Neural cell (in vitro differentiated cells): Measurements from ENCODE around the gene UTY. TPM values are rescaled to one million over a fixed set of nuclear protein-coding genes. Genes with fewer than 3 reads are reported as not detected.

Source experiments
- H2AFZ ChIP-seq: fragments of 200-600, 300-800 bp; sonication (generic), shearing (Covaris generic); 2 replicates; pipeline ENCODE4 v1.6.0; 2014; ENCODE audit warnings: low read depth, mild to moderate bottlenecking, antibody characterized with exemption, low read length, moderate library complexity
- H3F3A ChIP-seq: fragments of 200-600 bp; shearing (Covaris generic); 2 replicates; pipeline ENCODE4 v1.6.1; 2016; ENCODE audit warnings: mild to moderate bottlenecking, moderate library complexity, mixed read lengths, antibody characterized with exemption, low read length; ENCODE audit not compliant: insufficient read depth, poor library complexity, severe bottlenecking
- H3K27ac ChIP-seq: fragments of 200-600, 300-800 bp; sonication (generic), shearing (Covaris generic); 2 replicates; pipeline ENCODE4 v1.5.1; 2014; ENCODE audit warnings: mild to moderate bottlenecking, low read length, moderate library complexity
- H3K27me3 ChIP-seq: fragments of 300-800, 200-600 bp; sonication (generic), shearing (Covaris generic); 2 replicates; pipeline ENCODE4 v1.6.0; 2014; ENCODE audit warnings: mild to moderate bottlenecking, low read depth, low read length, moderate library complexity; ENCODE audit not compliant: insufficient read depth
- H3K36me3 ChIP-seq: fragments of 300-800, 200-600 bp; sonication (generic), shearing (Covaris generic); 2 replicates; pipeline ENCODE4 v1.5.1; 2014; ENCODE audit warnings: mild to moderate bottlenecking, antibody characterized with exemption, low read length, moderate library complexity; ENCODE audit not compliant: insufficient read depth
- H3K4me2 ChIP-seq: fragments of 300-800, 200-600 bp; sonication (generic), shearing (Covaris generic); 2 replicates; pipeline ENCODE4 v1.6.0; 2014; ENCODE audit warnings: mild to moderate bottlenecking, low read length
- H3K4me3 ChIP-seq: fragments of 300-800, 200-600 bp; sonication (generic), shearing (Covaris generic); 2 replicates; pipeline ENCODE4 v1.5.1; 2014; ENCODE audit warnings: mild to moderate bottlenecking, low read length, moderate library complexity
- H3K79me2 ChIP-seq: fragments of 200-600 bp; shearing (Covaris generic); replicated peaks from 2 replicates; pipeline ENCODE4 v1.6.0; 2014; ENCODE audit warnings: mild to moderate bottlenecking, low read length, moderate library complexity; ENCODE audit not compliant: insufficient read depth
- H3K9ac ChIP-seq: fragments of 300-800, 200-600 bp; sonication (generic), shearing (Covaris generic); 2 replicates; pipeline ENCODE4 v1.6.1; 2016; ENCODE audit warnings: mild to moderate bottlenecking, low read length, mixed read lengths
- H3K9me2 ChIP-seq: fragments of 200-600 bp; shearing (Covaris generic); 2 replicates; pipeline ENCODE4 v1.6.1; 2016; ENCODE audit warnings: mild to moderate bottlenecking, low read length, mixed read lengths; ENCODE audit not compliant: insufficient read depth
- H3K9me3 ChIP-seq: fragments of 200-600, 300-800 bp; sonication (generic), shearing (Covaris generic); 2 replicates; pipeline ENCODE4 v1.6.1; 2016; ENCODE audit warnings: mild to moderate bottlenecking, mixed run types, low read length, moderate library complexity, mixed read lengths
- H4K20me1 ChIP-seq: fragments of 200-600 bp; shearing (Covaris generic); 2 replicates; pipeline ENCODE4 v1.6.1; 2016; ENCODE audit warnings: mild to moderate bottlenecking, mixed run types; ENCODE audit not compliant: insufficient read depth
- CTCF ChIP-seq: fragments of 450-650 bp; IDR thresholded peaks from 2 replicates; pipeline ENCODE4 v1.5.1; 2014; ENCODE audit warnings: antibody characterized with exemption, mild to moderate bottlenecking, moderate library complexity; ENCODE audit not compliant: poor library complexity, severe bottlenecking
- EP300 ChIP-seq: fragments of 450-650 bp; conservative IDR thresholded peaks from 2 replicates; pipeline ENCODE4 v1.6.1; 2014; ENCODE audit warnings: antibody characterized with exemption, mild to moderate bottlenecking, moderate library complexity; ENCODE audit not compliant: poor library complexity, severe bottlenecking
- EZH2 ChIP-seq: fragments of 200-600, 300-800 bp; shearing (Covaris generic), sonication (generic); IDR thresholded peaks from 2 replicates; pipeline ENCODE4 v1.6.1; 2014; ENCODE audit warnings: antibody characterized with exemption, low read length, borderline replicate concordance, mild to moderate bottlenecking; ENCODE audit not compliant: insufficient read depth, poor library complexity, severe bottlenecking
- MXI1 ChIP-seq: fragments of 450-650 bp; conservative IDR thresholded peaks from 2 replicates; pipeline ENCODE4 v1.6.1; 2014; ENCODE audit warnings: antibody characterized with exemption, mild to moderate bottlenecking; ENCODE audit not compliant: poor library complexity, severe bottlenecking
- POLR2AphosphoS5 ChIP-seq: IDR thresholded peaks from 2 replicates; pipeline ENCODE4 v1.6.1; 2012
- RAD21 ChIP-seq: fragments of 450-650 bp; conservative IDR thresholded peaks from 2 replicates; pipeline ENCODE4 v1.6.1; 2014; ENCODE audit warnings: antibody characterized with exemption, mild to moderate bottlenecking, moderate library complexity
- REST ChIP-seq: IDR thresholded peaks from 2 replicates; pipeline ENCODE4 v1.6.1; 2012; ENCODE audit warnings: borderline replicate concordance
- SMC3 ChIP-seq: fragments of 450-650 bp; conservative IDR thresholded peaks from 2 replicates; pipeline ENCODE4 v1.6.1; 2014; ENCODE audit warnings: antibody characterized with exemption, mild to moderate bottlenecking, moderate library complexity; ENCODE audit not compliant: poor library complexity
- TAF1 ChIP-seq: IDR thresholded peaks from 2 replicates; pipeline ENCODE4 v1.6.1; 2012; ENCODE audit warnings: low read depth
- polyA plus RNA-seq: library from polyadenylated mRNA; depleted of rRNA; stranded (reverse); fragments of >200 nt; gene quantifications from 2 replicates; pipeline ENCODE4 v1.2.3, GENCODE V29; 2014

UTY gene
- polyA plus RNA-seq, 1 donor from 2014 or later: 17.5 TPM

- H3F3A ChIP-seq: no peaks in the 10 kb centered on the region
- no peak overlapping the region for H3K9ac ChIP-seq
- no peak overlapping the region for H2AFZ ChIP-seq
- H4K20me1 ChIP-seq: no peaks in the 10 kb centered on the region
- H3K4me3 ChIP-seq: no peak overlapping the region
- H3K27ac ChIP-seq: no peak overlapping the region
- TF ChIP-seq SMC3 (no peak), CTCF (no peak), MXI1 (no peak), RAD21 (no peak), EP300 (no peak), EZH2 (no peak), POLR2AphosphoS5 (no peak), REST (no peak), TAF1 (no peak)
- H3K4me2 ChIP-seq: no peak overlapping the region
- no peaks in the 10 kb centered on the region for H3K36me3 ChIP-seq
- H3K27me3 ChIP-seq: no peaks in the 10 kb centered on the region
- no peaks in the 10 kb centered on the region for H3K79me2 ChIP-seq
- no peaks in the 10 kb centered on the region for H3K9me2 ChIP-seq
- no peaks in the 10 kb centered on the region for H3K9me3 ChIP-seq
These were observed 252.4 kb downstream of the UTY start for GRCh38 chrY:13227354-13227953.

GRCh38 chrY:13210961-13211646, 268.7 kb downstream of the UTY start:
- Histone ChIP-seq H3K9me2 (no peaks in the 10 kb centered on the region), H3K4me3 (no peak overlapping the region), H3K9me3 (no peaks in the 10 kb centered on the region), H3K79me2 (no peaks in the 10 kb centered on the region), H3K9ac (no peak overlapping the region), H3K36me3 (no peaks in the 10 kb centered on the region), H4K20me1 (no peaks in the 10 kb centered on the region), H3K27me3 (no peaks in the 10 kb centered on the region), H3K4me2 (no peak overlapping the region), H3K27ac (no peak overlapping the region), H3F3A (no peaks in the 10 kb centered on the region), H2AFZ (no peak overlapping the region)
- TF ChIP-seq CTCF (no peak), TAF1 (no peak), RAD21 (no peak), MXI1 (no peak), EP300 (no peak), SMC3 (no peak), POLR2AphosphoS5 (no peak), REST (no peak)
